ENCODE results near the gene RDH16.
"Not testable (repeated sequence)": the region's sequence is repeated elsewhere in the genome, so short reads cannot be mapped to it uniquely, and the experiment has no call there.

Gene RDH16

GRCh38 chr12:56951582-56952339 lies 5.6 kb downstream of the RDH16 start:
- DNase-seq = no peak

- DNase-seq = no peak
Observed at GRCh38 chr12:56948881-56949280, 8.5 kb downstream of the RDH16 start.

- DNase-seq = no peak
Observed at GRCh38 chr12:56948457-56948777, 9.0 kb downstream of the RDH16 start.

- no peak for DNase-seq
Observed at GRCh38 chr12:56947633-56948456, 9.6 kb downstream of the RDH16 start.

GRCh38 chr12:56943878-56944277 lies 13.5 kb downstream of the RDH16 start:
- DNase-seq = no peak

- not testable (repeated sequence) for DNase-seq
Observed at GRCh38 chr12:56943374-56943773, 14.0 kb downstream of the RDH16 start.

GRCh38 chr12:56941299-56942017 lies 15.9 kb downstream of the RDH16 start:
- DNase-seq = no peak

- DNase-seq = not testable (repeated sequence)
Observed at GRCh38 chr12:56940942-56941298, 16.5 kb downstream of the RDH16 start.

- DNase-seq = no peak
Observed at GRCh38 chr12:56935752-56936151, 21.7 kb downstream of the RDH16 start.

GRCh38 chr12:56935157-56935556 lies 22.3 kb downstream of the RDH16 start:
- DNase-seq = no peak

- DNase-seq = no peak
Observed at GRCh38 chr12:56933826-56934625, 23.4 kb downstream of the RDH16 start, which contains the start of gene SDR9C7. TSS of gene SDR9C7 (minus strand) at chr12:56934408. CDS start at chr12:56934261, 147 bp downstream.

GRCh38 chr12:56932867-56933266 lies 24.5 kb downstream of the RDH16 start:
- no peak for DNase-seq

GRCh38 chr12:56932146-56932545 lies 25.3 kb downstream of the RDH16 start:
- DNase-seq = no peak

- DNase-seq = no peak
Observed at GRCh38 chr12:56931474-56931978, 25.9 kb downstream of the RDH16 start.

GRCh38 chr12:56930241-56930640 lies 27.2 kb downstream of the RDH16 start:
- no peak for DNase-seq

- no peak for DNase-seq
Observed at GRCh38 chr12:56929780-56930179, 27.6 kb downstream of the RDH16 start.

- no peak for DNase-seq
Observed at GRCh38 chr12:56928262-56928661, 29.1 kb downstream of the RDH16 start.

- DNase-seq = no peak
Observed at GRCh38 chr12:56927281-56927680, 30.1 kb downstream of the RDH16 start.

- DNase-seq = no peak
Observed at GRCh38 chr12:56922031-56922430, 35.4 kb downstream of the RDH16 start.

- no peak for DNase-seq
Observed at GRCh38 chr12:56921346-56921745, 36.1 kb downstream of the RDH16 start.

- DNase-seq = not testable (repeated sequence)
Observed at GRCh38 chr12:56918139-56918538, 39.3 kb downstream of the RDH16 start.

GRCh38 chr12:56916996-56917333 lies 40.4 kb downstream of the RDH16 start:
- DNase-seq = no peak
